ENCODE results near the gene IL26. TPM values are rescaled to one million over a fixed set of nuclear protein-coding genes. Genes with fewer than 3 reads are reported as not detected.

The IL26 gene
- not detected in 2 replicates for total RNA-seq

GRCh38 chr12:68225576-68226476, at the start of gene IL26:
Gene IL26 (minus strand): TSS chr12:68225810. CDS start chr12:68225756, 54 bp downstream.

GRCh38 chr12:68253504-68253903, 27.9 kb upstream of the IL26 start, which contains the start of gene IL22:
Gene IL22 (minus strand): TSS chr12:68253604. CDS start chr12:68253448, 156 bp downstream.

GRCh38 chr12:68159681-68160304, 65.8 kb downstream of the IL26 start, which contains the start of gene IFNG:
Gene IFNG (minus strand): TSS chr12:68159740. CDS start chr12:68159615, 125 bp downstream.

Other genes with a start within 250 kb of the IL26 start
- gene IFNG-AS1, start 236.4 kb downstream of the IL26 start, total RNA-seq, result not detected in 2 replicates
- not detected in 2 replicates for gene IFNG, start 66.1 kb downstream of the IL26 start, total RNA-seq
- not detected in 2 replicates for gene IL22, start 27.8 kb upstream of the IL26 start, total RNA-seq
- gene MDM1, start 106.6 kb upstream of the IL26 start, total RNA-seq, result 9.1 and 14.0 TPM in 2 replicates